PC-9 (cell line): Measurements from ENCODE around the gene GABRR2. TPM values are rescaled to one million over a fixed set of nuclear protein-coding genes. Genes with fewer than 3 reads are reported as not detected.

ENCODE experiments used
- BruUV-seq: library from RNA; stranded (reverse); fragments of 400-500 nt; replicated peaks from 2 replicates; lab custom pipeline; 2021; lab: Mats Ljungman, UMichigan
- CTCF ChIA-PET: fragments of 300-600 bp; sonication (Branson Sonifier 250); formaldehyde crosslinking; loops from one replicate; lab custom pipeline; 2022; ENCODE audit warnings: antibody characterized with exemption; lab: Charles Lee
- POLR2A ChIA-PET: fragments of 300-600 bp; sonication (Branson Sonifier 250); formaldehyde crosslinking; loops from one replicate; lab custom pipeline; 2022; ENCODE audit warnings: antibody characterized with exemption; ENCODE audit not compliant: unreplicated experiment; lab: Charles Lee
- DNase-seq, 2 experiments: peaks; one replicate each; pipeline versions ENCODE4 v3.0.0 to v3.0.0-alpha.2; 2015 to 2022; ENCODE audit warnings: mixed read lengths in 1 of 2
- H2AFZ ChIP-seq: fragments of 200-600 bp; sonication (generic); 2 replicates; pipeline ENCODE4 v1.8.1; 2017; ENCODE audit warnings: antibody characterized with exemption
- H3F3A ChIP-seq: fragments of 200-600 bp; sonication (generic); 2 replicates; pipeline ENCODE4 v1.8.1; 2017; ENCODE audit warnings: antibody characterized with exemption, mild to moderate bottlenecking, low read depth; ENCODE audit not compliant: insufficient read depth
- H3K27ac ChIP-seq: fragments of 200-600 bp; sonication (generic); 2 replicates; pipeline ENCODE4 v1.6.1; 2016; ENCODE audit warnings: mixed run types
- H3K27me3 ChIP-seq: fragments of 200-600 bp; sonication (generic); 2 replicates; pipeline ENCODE4 v1.6.1; 2016; ENCODE audit warnings: low read depth, mixed run types; ENCODE audit not compliant: insufficient read depth
- H3K36me3 ChIP-seq: fragments of 200-600 bp; sonication (generic); 2 replicates; pipeline ENCODE4 v1.6.1; 2016; ENCODE audit warnings: low read depth, mixed run types
- H3K4me1 ChIP-seq: fragments of 200-600 bp; sonication (generic); replicated peaks from 2 replicates; pipeline ENCODE4 v1.6.1; 2016; ENCODE audit warnings: mixed run types; ENCODE audit not compliant: insufficient read depth
- H3K4me2 ChIP-seq: fragments of 200-600 bp; sonication (generic); 2 replicates; pipeline ENCODE4 v1.6.1; 2017; ENCODE audit warnings: mixed run types
- H3K4me3 ChIP-seq: fragments of 200-600 bp; sonication (generic); 2 replicates; pipeline ENCODE4 v1.6.1; 2016; ENCODE audit warnings: mixed run types
- H3K79me2 ChIP-seq: fragments of 200-600 bp; sonication (generic); 2 replicates; pipeline ENCODE4 v1.6.1; 2017; ENCODE audit warnings: low read depth, mixed run types
- H3K9me2 ChIP-seq: fragments of 200-600 bp; sonication (generic); 2 replicates; pipeline ENCODE4 v1.8.1; 2017; ENCODE audit warnings: mild to moderate bottlenecking; ENCODE audit not compliant: insufficient read depth
- H3K9me3 ChIP-seq: fragments of 200-600 bp; sonication (generic); 2 replicates; pipeline ENCODE4 v1.8.1; 2016; ENCODE audit warnings: low read depth; ENCODE audit not compliant: insufficient read depth
- H4K20me1 ChIP-seq: fragments of 200-600 bp; sonication (generic); 2 replicates; pipeline ENCODE4 v1.8.1; 2017; ENCODE audit not compliant: insufficient read depth
- EZH2 ChIP-seq: fragments of 200-600 bp; sonication (generic); IDR thresholded peaks from 2 replicates; pipeline ENCODE4 v1.8.0; 2017; ENCODE audit warnings: antibody characterized with exemption, low read depth
- intact Hi-C: fragments of 100-400 bp; cut with micrococcal nuclease; formaldehyde crosslinking; loops from one replicate; pipeline ENCODE4 v1.10.0; 2022; ENCODE audit not compliant: unreplicated experiment
- total RNA-seq: library from RNA; stranded (reverse); gene quantifications from 2 replicates; pipeline ENCODE4 v1.2.3, GENCODE V29; 2021
- TF ChIP-seq, protein P1 (sequence below): fragments of 200-600 bp; sonication (generic); conservative IDR thresholded peaks from 2 replicates; pipeline ENCODE4 v1.6.1; 2017; ENCODE audit warnings: mixed run types, antibody characterized with exemption, mild to moderate bottlenecking, moderate library complexity

GABRR2 gene
- total RNA-seq, 1 experiment from 2014 or later = 0.52 TPM

DNA sequence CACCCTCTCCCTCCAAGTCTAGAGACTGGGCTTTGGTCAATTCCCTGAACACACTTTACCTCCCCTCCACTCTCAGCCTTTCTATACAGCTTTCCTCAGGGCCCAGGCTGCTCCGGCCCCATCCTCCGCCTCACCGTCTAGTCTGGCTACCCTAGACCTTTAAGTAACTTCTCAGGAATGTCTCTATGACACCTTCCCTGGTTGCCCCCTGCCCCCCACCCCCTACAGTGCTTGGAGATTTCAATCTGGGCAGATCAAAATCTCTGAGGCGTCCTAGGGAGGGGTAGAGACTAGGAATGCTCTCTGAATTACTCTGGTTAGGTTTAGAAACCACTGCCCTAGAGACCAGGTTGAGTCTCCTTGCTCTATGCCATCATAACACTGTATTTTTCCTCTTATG lies 31.3 kb upstream of the GABRR2 start:
- Histone ChIP-seq H3F3A (no peaks in the 10 kb centered on the region), H3K36me3 (no peaks in the 10 kb centered on the region), H3K4me2 (no peak overlapping the region), H2AFZ (no peak overlapping the region), H3K27me3 (no peaks in the 10 kb centered on the region), H3K4me1 (peaks cover 31% of the 10 kb centered on the region), H3K27ac (no peak overlapping the region), H3K9me2 (no peaks in the 10 kb centered on the region), H3K9me3 (no peaks in the 10 kb centered on the region), H3K79me2 (peaks cover 74% of the 10 kb centered on the region), H4K20me1 (no peaks in the 10 kb centered on the region), H3K4me3 (no peak overlapping the region)
- CTCF ChIA-PET = interaction anchor here (0.6 kb wide), 2 partner anchors 47 to 52 kb away, joined by 3 read pairs; no protein-coding TSS in a partner anchor
- POLR2A ChIA-PET = no interaction called here
- DNase-seq = no peak
- intact Hi-C loops = no loop called here
- no peak for TF ChIP-seq EZH2
- TF ChIP-seq, protein P1, sequence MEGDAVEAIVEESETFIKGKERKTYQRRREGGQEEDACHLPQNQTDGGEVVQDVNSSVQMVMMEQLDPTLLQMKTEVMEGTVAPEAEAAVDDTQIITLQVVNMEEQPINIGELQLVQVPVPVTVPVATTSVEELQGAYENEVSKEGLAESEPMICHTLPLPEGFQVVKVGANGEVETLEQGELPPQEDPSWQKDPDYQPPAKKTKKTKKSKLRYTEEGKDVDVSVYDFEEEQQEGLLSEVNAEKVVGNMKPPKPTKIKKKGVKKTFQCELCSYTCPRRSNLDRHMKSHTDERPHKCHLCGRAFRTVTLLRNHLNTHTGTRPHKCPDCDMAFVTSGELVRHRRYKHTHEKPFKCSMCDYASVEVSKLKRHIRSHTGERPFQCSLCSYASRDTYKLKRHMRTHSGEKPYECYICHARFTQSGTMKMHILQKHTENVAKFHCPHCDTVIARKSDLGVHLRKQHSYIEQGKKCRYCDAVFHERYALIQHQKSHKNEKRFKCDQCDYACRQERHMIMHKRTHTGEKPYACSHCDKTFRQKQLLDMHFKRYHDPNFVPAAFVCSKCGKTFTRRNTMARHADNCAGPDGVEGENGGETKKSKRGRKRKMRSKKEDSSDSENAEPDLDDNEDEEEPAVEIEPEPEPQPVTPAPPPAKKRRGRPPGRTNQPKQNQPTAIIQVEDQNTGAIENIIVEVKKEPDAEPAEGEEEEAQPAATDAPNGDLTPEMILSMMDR = no peak
- BruUV-seq = no TSS peak

DNA sequence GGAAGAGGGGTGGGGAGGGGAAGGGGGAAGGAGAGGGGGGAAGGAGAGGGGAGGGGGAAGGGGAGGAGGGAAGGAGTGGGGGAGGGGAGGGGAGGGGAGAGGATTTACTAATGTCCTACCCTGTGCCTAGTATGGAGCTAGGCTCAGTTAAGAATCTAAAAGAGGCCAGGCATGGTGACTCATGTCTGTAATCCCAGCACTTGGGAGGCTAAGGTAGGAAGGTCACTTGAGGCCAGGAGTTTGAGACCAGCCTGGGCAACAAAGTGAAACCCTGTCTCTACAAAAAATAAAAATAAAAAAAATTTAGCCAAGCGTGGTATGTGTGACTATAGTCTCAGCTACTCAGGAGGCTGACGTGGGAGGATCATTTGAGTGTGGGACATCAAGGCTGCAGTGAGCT lies 24.5 kb upstream of the GABRR2 start:
- CTCF ChIA-PET = interaction anchor here (0.5 kb wide), 1 partner anchor 80 kb away, joined by 3 read pairs; no protein-coding TSS in a partner anchor
- Histone ChIP-seq H2AFZ (no peak overlapping the region), H3K4me2 (no peak overlapping the region), H3K27ac (no peak overlapping the region), H3K27me3 (no peaks in the 10 kb centered on the region), H3K4me3 (no peak overlapping the region), H3F3A (peaks cover 5% of the 10 kb centered on the region; the same call in 1 of the 2 replicates), H3K79me2 (peaks cover 7% of the 10 kb centered on the region), H3K9me3 (no peaks in the 10 kb centered on the region), H4K20me1 (no peaks in the 10 kb centered on the region), H3K4me1 (no peaks in the 10 kb centered on the region), H3K9me2 (no peaks in the 10 kb centered on the region), H3K36me3 (0 out of 2 replicates have a peak, but pooled peaks cover 4% of the 10 kb centered on the region)
- POLR2A ChIA-PET = no interaction called here
- TF ChIP-seq, protein P1 = no peak
- no peak for TF ChIP-seq EZH2
- DNase-seq = no peak
- intact Hi-C loops = no loop called here
- BruUV-seq = no TSS peak

DNA sequence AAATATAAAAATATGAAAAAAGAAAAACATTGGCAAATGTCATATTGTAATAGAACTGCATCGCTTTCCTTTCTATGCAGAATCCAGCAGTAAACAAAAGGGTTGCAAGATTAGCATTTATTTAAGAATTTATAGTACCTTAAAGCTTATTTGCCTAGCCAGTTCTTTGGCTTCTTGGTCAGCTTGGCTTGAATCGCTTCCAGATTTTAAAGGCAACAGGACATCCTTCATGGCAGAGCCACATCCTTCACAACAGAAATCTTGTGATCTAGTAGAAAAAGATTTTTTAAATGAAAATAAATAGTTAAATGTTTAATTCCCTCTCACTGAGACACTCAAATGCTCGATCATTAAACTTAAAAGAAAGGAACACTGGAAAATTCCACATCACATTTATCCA lies 20.1 kb upstream of the GABRR2 start:
- H2AFZ ChIP-seq = no peak overlapping the region
- no peaks in the 10 kb centered on the region for H3K9me2 ChIP-seq
- intact Hi-C loops = no loop called here
- H3F3A ChIP-seq = peaks cover 5% of the 10 kb centered on the region; the same call in 1 of the 2 replicates
- no peaks in the 10 kb centered on the region for H3K4me1 ChIP-seq
- no peaks in the 10 kb centered on the region for H3K9me3 ChIP-seq
- ChIA-PET CTCF (no interaction called here), POLR2A (no interaction called here)
- DNase-seq = no peak
- no peak overlapping the region for H3K27ac ChIP-seq
- H3K79me2 ChIP-seq = no peaks in the 10 kb centered on the region; the same call in 1 of the 2 replicates
- H3K4me2 ChIP-seq = no peak overlapping the region
- TF ChIP-seq, protein P1 = no peak
- TF ChIP-seq EZH2 = no peak
- H3K4me3 ChIP-seq = no peak overlapping the region
- H4K20me1 ChIP-seq = no peaks in the 10 kb centered on the region
- no peaks in the 10 kb centered on the region for H3K27me3 ChIP-seq
- 0 out of 2 replicates have a peak, but pooled peaks cover 4% of the 10 kb centered on the region for H3K36me3 ChIP-seq
- no TSS peak for BruUV-seq
